ENCODE data around the gene KITLG. TPM values are rescaled to one million over a fixed set of nuclear protein-coding genes. Genes with fewer than 3 reads are reported as not detected.

Gene KITLG
- polyA plus RNA-seq, 4 donors, result 4.5 to 12.3 (median 7.8) TPM

DNA sequence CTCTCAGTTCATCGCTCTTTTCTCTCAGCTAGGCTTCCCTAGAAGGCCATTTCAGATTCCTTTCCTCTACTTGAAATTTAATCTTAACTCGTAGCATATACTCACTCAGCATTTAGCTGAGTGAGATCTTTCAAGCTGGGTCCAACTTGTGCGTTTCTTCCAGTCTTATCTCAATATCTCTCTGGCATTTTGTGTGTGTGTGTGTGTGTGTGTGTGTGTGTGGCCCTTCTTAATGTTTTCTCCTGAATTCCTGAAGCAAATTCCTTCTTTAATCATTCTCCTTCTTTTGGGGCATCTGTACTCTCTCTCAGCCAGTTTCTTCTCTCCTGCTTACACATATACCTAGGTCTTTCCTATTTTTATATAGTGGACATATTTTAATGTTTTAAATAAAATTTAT is 129.1 kb downstream of the KITLG start:
- no peak overlapping the region for H3K27ac ChIP-seq (ENCODE audit: low read depth in 1 of 3, low read length in 2 of 3)
- 86 to 91% (median 87%) methylated on average over 3 of the region's 3 CpGs for WGBS, 3 donors
- no peak overlapping the region for H3K4me3 ChIP-seq (ENCODE audit: low read depth in 1 of 3, low read length in 3 of 3)
- DNase-seq, result no peak
- no peaks in the 10 kb centered on the region for H3K4me1 ChIP-seq (ENCODE audit: control insufficient read depth in 3 of 3, insufficient read depth in 2 of 3, low read depth in 1 of 3, low read length in 2 of 3)
- no peak for FAIRE-seq
- H3K9me3 ChIP-seq (ENCODE audit: control insufficient read depth in 2 of 2, insufficient read depth in 1 of 2, low read depth in 1 of 2, low read length in 1 of 2), result no peaks in the 10 kb centered on the region
- no peaks in the 10 kb centered on the region for H3K36me3 ChIP-seq (ENCODE audit: control insufficient read depth in 3 of 3, insufficient read depth in 2 of 3, low read depth in 1 of 3, low read length in 3 of 3)
- no peaks in the 10 kb centered on the region for H3K27me3 ChIP-seq (ENCODE audit: control insufficient read depth in 3 of 3, insufficient read depth in 3 of 3, low read length in 3 of 3)

DNA sequence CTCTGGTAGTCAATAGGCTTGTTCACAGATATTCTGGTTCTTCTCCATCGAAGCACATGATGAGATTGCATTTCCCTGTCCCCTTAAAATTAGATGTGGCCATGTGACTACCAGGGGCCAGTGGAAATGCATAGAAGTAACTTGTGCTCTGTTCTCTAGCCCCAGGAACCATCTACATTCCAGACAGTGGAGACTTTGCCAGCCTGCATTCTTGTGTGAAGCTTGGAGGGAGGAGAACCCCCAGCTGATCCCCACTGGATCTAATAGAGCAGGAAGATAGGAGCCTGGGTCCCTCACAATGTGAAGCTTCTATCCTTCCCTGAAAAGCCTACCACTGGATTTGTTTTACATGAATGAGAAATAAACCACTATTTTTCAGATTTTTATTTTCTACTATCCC is 130.1 kb downstream of the KITLG start:
- no peaks in the 10 kb centered on the region for H3K36me3 ChIP-seq (ENCODE audit: control insufficient read depth in 3 of 3, insufficient read depth in 2 of 3, low read depth in 1 of 3, low read length in 3 of 3)
- H3K4me1 ChIP-seq (ENCODE audit: control insufficient read depth in 3 of 3, insufficient read depth in 2 of 3, low read depth in 1 of 3, low read length in 2 of 3), result no peaks in the 10 kb centered on the region
- 59 to 91% (median 82%) methylated on average over 1 of the region's 1 CpG for whole genome bisulfite sequencing, 3 donors
- H3K4me3 ChIP-seq (ENCODE audit: low read depth in 1 of 3, low read length in 3 of 3), result no peak overlapping the region
- DNase-seq, result no peak
- no peaks in the 10 kb centered on the region for H3K27me3 ChIP-seq (ENCODE audit: control insufficient read depth in 3 of 3, insufficient read depth in 3 of 3, low read length in 3 of 3)
- no peaks in the 10 kb centered on the region for H3K9me3 ChIP-seq (ENCODE audit: control insufficient read depth in 2 of 2, insufficient read depth in 1 of 2, low read depth in 1 of 2, low read length in 1 of 2)
- FAIRE-seq, result no peak
- no peak overlapping the region for H3K27ac ChIP-seq (ENCODE audit: low read depth in 1 of 3, low read length in 2 of 3)

DNA sequence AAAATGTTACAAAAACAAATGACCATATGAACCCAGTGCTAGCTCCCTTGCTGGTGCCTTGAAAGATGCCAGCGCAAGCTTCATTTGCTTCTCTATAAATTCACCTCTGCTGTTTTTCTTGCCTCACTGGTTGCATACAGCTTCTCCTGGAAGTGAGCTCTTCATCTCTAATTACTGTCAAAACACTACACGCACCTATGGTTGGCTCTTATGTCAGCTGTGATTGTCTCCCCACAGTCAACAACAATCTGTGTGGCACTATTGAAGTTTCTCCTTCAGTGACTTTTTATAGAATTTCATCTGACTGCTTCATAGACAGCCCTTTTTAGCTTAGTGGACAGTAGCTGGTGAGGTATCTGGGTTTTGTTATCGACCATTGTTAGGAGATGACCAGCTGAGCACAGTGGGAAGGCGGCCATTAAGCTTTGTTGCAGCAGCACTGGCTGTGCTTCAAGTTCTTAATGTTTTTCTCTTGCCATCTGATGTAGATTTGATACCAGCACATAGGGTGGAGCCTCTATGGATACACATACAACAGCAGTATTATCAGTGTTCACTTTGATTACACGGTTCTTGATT is 131.8 kb downstream of the KITLG start:
- 75 to 84% (median 77%) methylated on average over 5 of the region's 5 CpGs for WGBS, 3 donors
- DNase-seq (no peak), FAIRE-seq (no peak)
- no peaks in the 10 kb centered on the region for H3K36me3 ChIP-seq (ENCODE audit: control insufficient read depth in 3 of 3, insufficient read depth in 2 of 3, low read depth in 1 of 3, low read length in 3 of 3)
- no peak overlapping the region for H3K27ac ChIP-seq (ENCODE audit: low read depth in 1 of 3, low read length in 2 of 3)
- no peak overlapping the region for H3K4me3 ChIP-seq (ENCODE audit: low read depth in 1 of 3, low read length in 3 of 3)
- H3K9me3 ChIP-seq (ENCODE audit: control insufficient read depth in 2 of 2, insufficient read depth in 1 of 2, low read depth in 1 of 2, low read length in 1 of 2), result no peaks in the 10 kb centered on the region
- no peaks in the 10 kb centered on the region for H3K4me1 ChIP-seq (ENCODE audit: control insufficient read depth in 3 of 3, insufficient read depth in 2 of 3, low read depth in 1 of 3, low read length in 2 of 3)
- no peaks in the 10 kb centered on the region for H3K27me3 ChIP-seq (ENCODE audit: control insufficient read depth in 3 of 3, insufficient read depth in 3 of 3, low read length in 3 of 3)

DNA sequence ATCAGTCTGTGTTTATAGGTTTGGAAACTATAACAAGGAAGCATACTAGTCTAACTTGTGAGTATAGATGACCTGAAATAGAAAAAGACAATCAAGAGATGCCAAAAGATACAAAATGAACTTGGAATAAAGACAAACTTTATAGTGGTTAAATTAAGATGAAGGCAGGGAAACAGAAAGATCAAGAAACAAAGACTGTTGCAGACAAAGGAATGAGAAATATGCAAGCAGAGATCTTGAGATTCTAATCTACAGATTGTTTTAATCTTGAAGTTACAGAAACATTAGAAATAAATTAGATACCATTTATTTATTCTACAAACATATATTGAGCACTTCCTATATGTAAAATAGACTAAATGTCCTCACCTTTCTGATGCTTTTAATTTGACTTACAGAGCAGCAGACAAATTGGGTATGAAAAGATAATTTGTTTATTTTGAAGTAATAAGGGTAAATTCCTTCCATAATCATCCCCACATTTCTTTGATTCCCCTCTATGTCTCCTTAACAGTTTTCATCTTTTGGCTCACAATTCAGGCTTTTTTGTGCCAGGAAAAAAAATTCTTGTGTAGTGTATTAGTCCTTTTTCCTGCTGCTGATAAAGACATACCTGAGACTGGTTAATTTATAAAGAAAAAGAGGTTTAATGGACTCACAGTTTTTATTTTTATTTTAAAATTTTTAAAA is 134.4 kb downstream of the KITLG start:
- no peaks in the 10 kb centered on the region for H3K9me3 ChIP-seq (ENCODE audit: control insufficient read depth in 2 of 2, insufficient read depth in 1 of 2, low read depth in 1 of 2, low read length in 1 of 2)
- no peak overlapping the region for H3K27ac ChIP-seq (ENCODE audit: low read depth in 1 of 3, low read length in 2 of 3)
- no peak for DNase-seq
- no peaks in the 10 kb centered on the region for H3K4me1 ChIP-seq (ENCODE audit: control insufficient read depth in 3 of 3, insufficient read depth in 2 of 3, low read depth in 1 of 3, low read length in 2 of 3)
- H3K36me3 ChIP-seq (ENCODE audit: control insufficient read depth in 3 of 3, insufficient read depth in 2 of 3, low read depth in 1 of 3, low read length in 3 of 3), result no peaks in the 10 kb centered on the region
- no peak overlapping the region for H3K4me3 ChIP-seq (ENCODE audit: low read depth in 1 of 3, low read length in 3 of 3)
- H3K27me3 ChIP-seq (ENCODE audit: control insufficient read depth in 3 of 3, insufficient read depth in 3 of 3, low read length in 3 of 3), result no peaks in the 10 kb centered on the region
- FAIRE-seq, result no peak

DNA sequence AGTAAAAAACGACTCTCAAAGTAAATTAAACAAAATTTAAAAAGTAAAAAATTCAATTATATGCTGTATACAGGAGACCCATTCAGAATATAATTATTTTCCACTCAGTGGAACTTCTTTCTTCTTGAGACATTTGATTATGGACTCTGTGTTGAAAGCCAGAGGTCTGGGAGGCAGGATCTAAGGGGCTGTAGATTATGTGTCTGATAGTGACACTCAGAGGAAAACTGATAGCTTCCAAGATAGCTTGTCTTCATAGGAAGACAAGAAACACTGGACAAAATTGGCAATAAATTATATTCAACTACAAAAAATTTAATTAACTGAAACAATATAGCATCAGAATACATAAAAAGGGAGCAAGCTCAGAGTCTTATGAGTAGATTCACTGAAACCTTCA is 135.8 kb downstream of the KITLG start:
- H3K4me3 ChIP-seq (ENCODE audit: low read depth in 1 of 3, low read length in 3 of 3), result no peak overlapping the region
- DNase-seq (no peak), FAIRE-seq (no peak)
- H3K27me3 ChIP-seq (ENCODE audit: control insufficient read depth in 3 of 3, insufficient read depth in 3 of 3, low read length in 3 of 3), result no peaks in the 10 kb centered on the region
- H3K4me1 ChIP-seq (ENCODE audit: control insufficient read depth in 3 of 3, insufficient read depth in 2 of 3, low read depth in 1 of 3, low read length in 2 of 3), result no peaks in the 10 kb centered on the region
- H3K9me3 ChIP-seq (ENCODE audit: control insufficient read depth in 2 of 2, insufficient read depth in 1 of 2, low read depth in 1 of 2, low read length in 1 of 2), result no peaks in the 10 kb centered on the region
- WGBS, 3 donors, result 31 to 61% (median 40%) methylated on average over 1 of the region's 1 CpG
- H3K27ac ChIP-seq (ENCODE audit: low read depth in 1 of 3, low read length in 2 of 3), result no peak overlapping the region
- H3K36me3 ChIP-seq (ENCODE audit: control insufficient read depth in 3 of 3, insufficient read depth in 2 of 3, low read depth in 1 of 3, low read length in 3 of 3), result no peaks in the 10 kb centered on the region

All from small intestine (tissue), 7 donors.